ENCODE results near the gene SIX5.

GRCh38 chr19:45791744-45792469 lies 22.9 kb upstream of the SIX5 start:
- no peak for TF ChIP-seq CTCF (conservative IDR thresholded peaks at IDR 0.05; ENCODE audit: low read depth, low read length)
- TF ChIP-seq EZH2 (IDR thresholded peaks at IDR 0.05; ENCODE audit: low read length, unreplicated experiment): no peak
- TF ChIP-seq EZH2phosphoT487 (IDR thresholded peaks at IDR 0.05; ENCODE audit: borderline replicate concordance, low read length): no peak
